Activated naive CD8-positive, alpha-beta T cell treated with anti-CD3 and anti-CD28 coated beads for 36 hours (primary cell): ENCODE measurements around the gene AMPH. TPM values are rescaled to one million over a fixed set of nuclear protein-coding genes. Genes with fewer than 3 reads are reported as not detected.

Source experiments
- DNase-seq: peaks from one replicate; pipeline ENCODE4 v3.0.0; 2021
- H3K27ac Mint-ChIP-seq: one replicate; pipeline ENCODE4 v1.8.0; 2022; ENCODE audit warnings: mild to moderate bottlenecking, moderate library complexity, mixed read lengths
- H3K27me3 Mint-ChIP-seq: one replicate; pipeline ENCODE4 v1.8.0; 2022; ENCODE audit warnings: mild to moderate bottlenecking, mixed read lengths
- H3K36me3 Mint-ChIP-seq: one replicate; pipeline ENCODE4 v1.8.0; 2021; ENCODE audit warnings: mild to moderate bottlenecking, mixed read lengths
- H3K4me1 Mint-ChIP-seq: one replicate; pipeline ENCODE4 v1.8.0; 2021; ENCODE audit warnings: mixed read lengths
- H3K4me3 Mint-ChIP-seq: one replicate; pipeline ENCODE4 v1.8.0; 2022; ENCODE audit warnings: mild to moderate bottlenecking, moderate library complexity, mixed read lengths
- H3K9me3 Mint-ChIP-seq: one replicate; pipeline ENCODE4 v1.8.0; 2022; ENCODE audit warnings: mixed read lengths
- total RNA-seq, 2 experiments: library from RNA; stranded (reverse); gene quantifications; one replicate each; pipeline ENCODE4 v1.2.3, GENCODE V29; 2021

The AMPH gene
- total RNA-seq = not detected

DNA sequence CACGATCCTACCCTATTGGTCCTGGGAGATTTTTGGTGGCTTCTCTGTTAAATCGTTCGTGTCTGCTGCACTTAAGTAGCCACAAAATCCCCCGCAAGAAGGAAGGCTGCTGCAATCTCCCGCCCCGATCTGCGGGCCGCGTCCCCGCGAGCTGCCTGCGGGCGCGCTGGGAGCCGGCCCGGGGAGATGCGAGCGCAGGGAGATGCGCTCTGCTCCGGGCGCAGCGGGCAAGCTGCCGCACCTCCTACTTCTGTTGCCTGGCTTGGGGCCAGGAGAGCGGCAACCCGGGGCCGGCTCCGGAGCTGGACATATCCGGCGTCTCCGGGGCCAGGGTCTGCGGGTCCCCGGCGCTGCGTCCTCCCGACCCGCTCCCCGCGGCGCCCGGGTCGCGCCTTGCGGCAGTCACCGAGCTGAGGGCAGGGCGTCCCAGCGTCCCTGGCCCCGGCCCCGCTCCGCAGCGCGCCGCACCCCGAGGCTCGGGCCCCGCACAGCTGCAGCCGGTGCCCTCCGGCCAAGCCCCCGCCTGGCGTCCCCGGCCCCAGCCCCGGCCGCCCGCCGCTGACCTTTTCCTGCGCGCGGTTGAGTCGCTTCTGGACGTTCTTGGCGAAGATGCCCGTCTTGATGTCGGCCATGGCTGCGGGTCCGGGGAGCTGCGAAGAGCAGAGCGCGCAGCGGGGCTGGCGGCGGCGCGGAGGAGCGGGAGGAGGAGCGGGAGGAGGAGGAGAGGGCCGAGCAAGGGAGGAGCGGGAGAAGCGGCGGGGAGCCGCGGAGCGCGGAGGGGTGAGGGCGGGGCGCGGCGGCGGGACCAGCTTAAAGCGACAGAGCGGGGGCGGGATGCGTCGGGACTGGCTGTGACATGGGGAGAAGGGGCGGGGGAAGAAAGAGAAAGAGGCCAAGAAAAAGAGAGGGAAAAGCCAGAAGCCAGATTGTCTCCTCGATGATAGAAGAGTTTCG is at the start of gene AMPH:
TSS of gene AMPH (minus strand) at position 654 of the 954 bp plus-strand sequence. CDS start at position 632, 22 bp downstream.
- DNase-seq = peak; percentile 20
- no peaks in the 10 kb centered on the region for H3K9me3 Mint-ChIP-seq
- H3K27ac Mint-ChIP-seq = no peak within 1 kb of the TSS
- H3K36me3 Mint-ChIP-seq = no peaks in the 10 kb centered on the region
- H3K4me3 Mint-ChIP-seq = peak within 1 kb of the TSS; percentile 62
- H3K27me3 Mint-ChIP-seq = peaks cover 57% of the 10 kb centered on the region
- no peaks in the 10 kb centered on the region for H3K4me1 Mint-ChIP-seq

DNA sequence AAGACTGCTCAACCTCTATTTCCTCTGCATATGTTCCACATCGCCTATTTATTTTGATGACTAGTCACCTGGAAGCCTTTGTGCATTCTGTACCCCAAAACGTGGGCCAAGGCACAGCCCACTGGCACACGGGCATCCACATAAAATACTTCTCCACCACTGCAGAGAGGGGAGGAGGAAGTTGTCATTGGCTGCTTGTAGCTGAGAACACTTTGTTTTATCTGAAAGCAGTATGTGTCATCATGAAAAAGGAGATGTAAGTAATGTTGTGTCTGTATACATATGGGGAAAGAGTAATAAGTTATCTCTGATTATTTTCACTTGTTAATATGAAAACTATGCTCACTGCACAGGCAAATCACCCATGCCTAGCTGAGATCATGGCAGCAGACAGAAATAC is 48.2 kb upstream of the AMPH start:
- H3K27ac Mint-ChIP-seq = no peak overlapping the region
- H3K9me3 Mint-ChIP-seq = no peaks in the 10 kb centered on the region
- peaks cover 1% of the 10 kb centered on the region for H3K36me3 Mint-ChIP-seq
- DNase-seq = no peak
- H3K4me1 Mint-ChIP-seq = no peaks in the 10 kb centered on the region
- no peak overlapping the region for H3K4me3 Mint-ChIP-seq
- H3K27me3 Mint-ChIP-seq = no peaks in the 10 kb centered on the region

DNA sequence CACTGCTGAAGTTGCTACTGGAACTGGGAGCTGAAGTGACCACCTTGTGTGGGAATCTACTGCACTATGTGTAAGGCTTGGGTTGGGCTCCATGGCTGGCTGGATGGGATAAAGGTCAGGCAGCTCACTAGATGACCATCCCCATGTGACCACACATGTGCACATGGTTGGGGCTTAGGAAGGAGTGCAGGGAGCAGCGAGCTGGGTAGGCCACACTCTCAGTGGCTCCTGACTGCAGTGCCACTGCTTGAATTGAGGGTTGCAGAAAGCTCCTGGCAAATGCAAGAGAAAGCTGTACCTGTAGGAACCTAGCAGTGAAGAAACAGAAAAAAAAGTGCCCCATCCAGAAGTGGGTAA is 47.5 kb upstream of the AMPH start:
- no peaks in the 10 kb centered on the region for H3K4me1 Mint-ChIP-seq
- no peak overlapping the region for H3K4me3 Mint-ChIP-seq
- DNase-seq = no peak
- H3K36me3 Mint-ChIP-seq = peaks cover 1% of the 10 kb centered on the region
- no peak overlapping the region for H3K27ac Mint-ChIP-seq
- H3K27me3 Mint-ChIP-seq = no peaks in the 10 kb centered on the region
- no peaks in the 10 kb centered on the region for H3K9me3 Mint-ChIP-seq

DNA sequence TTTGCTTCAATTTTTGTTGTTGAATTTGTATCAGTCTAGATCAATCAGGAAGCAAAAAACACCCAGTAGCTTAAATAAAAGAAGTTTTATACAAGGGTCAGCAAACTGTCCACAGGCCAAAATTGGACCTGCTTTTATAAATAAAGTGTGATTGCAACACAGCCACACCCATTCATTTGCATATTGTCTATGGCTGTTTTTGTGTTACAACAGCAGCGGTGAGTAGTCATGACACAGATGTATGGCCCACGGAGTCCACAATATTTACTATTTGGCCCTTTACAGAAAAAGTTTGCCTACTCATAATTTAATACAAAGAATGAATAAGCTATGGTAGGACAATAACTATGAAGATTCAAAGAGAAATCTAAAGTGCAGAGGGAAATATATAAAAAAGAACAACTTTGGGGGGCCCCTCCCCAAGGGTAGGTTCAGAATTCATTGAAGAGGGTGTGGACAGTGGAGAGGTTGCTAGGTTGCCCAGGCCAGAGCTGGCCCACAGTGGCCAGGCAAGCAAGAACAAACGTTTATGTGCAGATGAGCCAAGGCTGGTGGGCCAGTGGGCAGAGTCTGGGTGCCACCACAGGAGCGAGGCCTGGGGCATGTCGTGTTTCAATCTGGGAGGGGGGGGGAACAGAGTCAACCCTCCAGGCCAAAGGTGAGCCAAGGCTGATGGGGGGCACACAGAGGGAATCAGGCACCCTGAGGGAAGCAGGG is 47.0 kb upstream of the AMPH start:
- Mint-ChIP-seq H3K4me1 (no peaks in the 10 kb centered on the region), H3K4me3 (no peak overlapping the region), H3K27me3 (no peaks in the 10 kb centered on the region), H3K9me3 (no peaks in the 10 kb centered on the region), H3K27ac (no peak overlapping the region), H3K36me3 (peaks cover 1% of the 10 kb centered on the region)
- no peak for DNase-seq

DNA sequence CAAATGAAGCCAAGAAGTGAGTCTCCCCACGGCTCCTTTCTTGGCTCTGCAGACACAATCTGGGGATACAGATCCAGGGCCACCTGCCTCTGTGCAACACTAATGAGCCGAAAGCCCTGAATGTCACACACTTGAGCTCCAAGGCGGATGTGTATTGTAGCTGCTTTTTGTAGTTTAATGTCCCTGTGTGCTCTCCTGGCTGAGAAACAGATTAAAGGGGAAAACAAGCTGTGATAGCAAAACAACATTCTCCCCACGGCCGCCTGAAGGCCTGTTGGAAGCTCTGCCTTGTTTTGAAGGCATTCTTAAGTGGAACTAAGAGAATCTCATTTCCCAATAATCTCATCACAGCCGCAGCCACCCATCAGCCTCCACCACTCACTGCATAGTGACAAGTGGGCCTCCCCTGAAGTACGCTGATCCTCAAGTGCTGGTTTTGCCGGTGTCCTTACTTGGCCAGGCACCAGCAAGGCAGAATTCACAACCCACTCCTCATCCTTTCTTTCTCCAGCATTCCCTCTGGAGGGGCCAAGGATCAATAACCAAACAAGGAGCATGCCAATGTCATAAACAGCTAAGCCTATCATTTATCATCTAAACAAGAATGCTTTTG is 44.4 kb upstream of the AMPH start:
- H3K27ac Mint-ChIP-seq = no peak overlapping the region
- no peaks in the 10 kb centered on the region for H3K9me3 Mint-ChIP-seq
- peaks cover 1% of the 10 kb centered on the region for H3K36me3 Mint-ChIP-seq
- H3K4me1 Mint-ChIP-seq = no peaks in the 10 kb centered on the region
- H3K27me3 Mint-ChIP-seq = no peaks in the 10 kb centered on the region
- no peak for DNase-seq
- H3K4me3 Mint-ChIP-seq = no peak overlapping the region

DNA sequence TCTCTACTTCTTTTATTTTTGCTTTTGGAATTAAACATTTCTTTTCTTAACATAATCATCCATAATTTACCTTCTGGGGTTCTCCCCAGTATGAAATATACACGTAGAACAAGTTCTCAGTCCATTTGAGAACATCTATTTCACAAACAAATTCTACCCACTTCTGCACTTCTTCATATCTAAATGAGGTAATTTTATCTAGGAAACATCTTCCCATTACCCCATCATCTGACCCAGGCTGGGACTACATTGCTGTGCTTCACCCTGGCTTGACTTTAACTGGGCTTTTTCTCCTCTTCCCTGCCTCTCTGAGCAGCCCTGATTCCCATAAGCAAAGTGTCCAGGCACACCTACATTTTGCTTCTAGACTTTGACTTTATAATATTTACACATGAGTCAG is 43.3 kb upstream of the AMPH start:
- Mint-ChIP-seq H3K27ac (no peak overlapping the region), H3K4me1 (no peaks in the 10 kb centered on the region), H3K27me3 (no peaks in the 10 kb centered on the region), H3K9me3 (no peaks in the 10 kb centered on the region), H3K36me3 (peaks cover 1% of the 10 kb centered on the region), H3K4me3 (no peak overlapping the region)
- DNase-seq = no peak

DNA sequence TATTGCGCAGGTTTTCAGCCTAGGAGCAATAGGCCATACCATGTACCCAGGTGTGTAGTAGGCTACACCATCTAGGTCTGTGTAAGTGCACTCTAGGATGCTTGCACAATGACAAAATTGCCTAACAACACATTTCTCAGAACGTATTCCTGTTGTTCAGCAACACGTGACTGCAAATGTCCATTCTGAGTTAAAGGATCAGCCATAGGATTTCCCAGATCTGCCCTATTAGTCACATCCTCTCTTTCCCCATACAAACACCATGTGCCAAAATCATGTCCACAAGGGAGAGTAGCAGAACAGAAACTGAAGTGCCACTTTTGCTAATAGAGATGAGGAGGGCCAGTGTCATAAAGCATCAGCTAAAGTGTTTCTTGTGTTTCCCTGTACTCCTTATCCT is 42.6 kb upstream of the AMPH start:
- Mint-ChIP-seq H3K27ac (no peak overlapping the region), H3K4me1 (no peaks in the 10 kb centered on the region), H3K36me3 (peaks cover 1% of the 10 kb centered on the region), H3K27me3 (no peaks in the 10 kb centered on the region), H3K4me3 (no peak overlapping the region), H3K9me3 (no peaks in the 10 kb centered on the region)
- DNase-seq = no peak

DNA sequence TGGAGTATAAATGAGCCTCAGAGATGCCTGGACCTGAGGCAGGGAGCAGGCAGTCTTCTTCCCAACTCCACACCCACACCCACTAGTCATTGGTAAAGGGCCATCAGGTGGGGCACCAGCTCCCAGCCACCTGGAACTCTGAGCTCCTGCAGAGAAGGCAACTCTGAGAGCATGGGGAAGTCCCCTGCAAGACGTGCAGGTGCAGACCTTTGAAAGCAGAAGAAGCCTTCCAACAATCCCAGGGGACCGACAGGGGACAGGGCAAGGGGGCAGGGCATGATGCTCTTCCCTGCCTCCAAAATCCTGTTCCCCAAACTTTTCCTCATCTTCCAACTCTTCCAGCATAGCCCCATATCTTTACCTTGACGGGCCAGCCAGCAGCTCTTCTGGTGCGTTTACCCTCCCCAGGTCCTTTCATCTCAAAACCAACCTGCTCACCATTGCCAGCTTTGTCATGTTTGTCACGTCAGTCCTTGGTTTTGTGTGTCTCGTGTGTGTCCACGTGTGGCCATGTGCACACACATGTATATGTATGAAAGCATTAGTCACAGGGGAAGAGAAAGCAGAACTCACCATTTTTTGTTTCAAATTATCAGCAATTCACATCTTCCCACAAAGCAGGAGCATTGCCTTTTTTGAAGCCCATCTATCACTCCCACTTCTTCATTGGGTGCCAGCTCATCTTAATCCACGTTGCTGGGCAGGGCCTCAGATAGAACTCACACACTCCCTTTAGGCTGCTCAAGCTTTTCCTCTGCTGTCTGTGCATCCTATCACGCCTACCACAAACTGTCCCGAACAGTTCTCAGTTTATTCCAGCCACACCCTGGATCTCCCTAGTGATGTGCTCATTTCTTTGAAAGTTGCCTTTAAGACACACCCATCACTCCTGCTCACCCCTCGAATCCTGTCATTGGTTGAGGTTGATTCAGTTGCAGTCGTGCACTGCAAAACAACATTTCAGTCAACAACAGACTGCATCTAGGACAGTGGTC is 41.0 kb upstream of the AMPH start:
- no peaks in the 10 kb centered on the region for H3K36me3 Mint-ChIP-seq
- DNase-seq = no peak
- no peaks in the 10 kb centered on the region for H3K9me3 Mint-ChIP-seq
- H3K27ac Mint-ChIP-seq = no peak overlapping the region
- H3K27me3 Mint-ChIP-seq = no peaks in the 10 kb centered on the region
- H3K4me1 Mint-ChIP-seq = no peaks in the 10 kb centered on the region
- H3K4me3 Mint-ChIP-seq = no peak overlapping the region

DNA sequence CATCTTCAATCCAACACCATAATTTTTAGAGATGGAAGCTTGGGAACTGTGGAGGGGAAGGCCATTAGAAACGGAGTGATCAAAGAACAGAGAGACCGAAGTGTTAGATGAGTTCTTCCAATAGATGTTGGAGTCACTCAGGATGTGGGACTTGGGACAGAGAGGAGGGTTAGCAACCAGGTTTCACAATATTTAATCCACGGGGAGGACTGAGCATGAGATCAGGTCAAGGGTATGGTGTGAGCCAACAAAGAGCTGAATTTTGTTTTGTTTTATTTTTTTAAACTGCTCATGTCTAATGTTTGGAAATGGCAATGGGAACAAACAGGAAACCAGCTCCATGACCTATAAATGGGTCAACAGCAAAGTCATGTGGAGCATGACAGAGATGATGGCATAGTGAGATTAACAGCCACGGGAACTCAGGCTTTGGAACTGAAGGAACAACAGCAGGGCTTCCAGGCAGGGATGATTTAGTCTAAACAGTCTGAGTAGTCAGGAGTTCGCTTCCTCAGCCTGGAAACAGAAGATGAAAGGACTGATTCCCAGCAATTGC is 38.9 kb upstream of the AMPH start:
- Mint-ChIP-seq H3K36me3 (no peaks in the 10 kb centered on the region), H3K4me3 (no peak overlapping the region), H3K4me1 (no peaks in the 10 kb centered on the region), H3K27ac (no peak overlapping the region), H3K9me3 (no peaks in the 10 kb centered on the region), H3K27me3 (no peaks in the 10 kb centered on the region)
- DNase-seq = no peak

DNA sequence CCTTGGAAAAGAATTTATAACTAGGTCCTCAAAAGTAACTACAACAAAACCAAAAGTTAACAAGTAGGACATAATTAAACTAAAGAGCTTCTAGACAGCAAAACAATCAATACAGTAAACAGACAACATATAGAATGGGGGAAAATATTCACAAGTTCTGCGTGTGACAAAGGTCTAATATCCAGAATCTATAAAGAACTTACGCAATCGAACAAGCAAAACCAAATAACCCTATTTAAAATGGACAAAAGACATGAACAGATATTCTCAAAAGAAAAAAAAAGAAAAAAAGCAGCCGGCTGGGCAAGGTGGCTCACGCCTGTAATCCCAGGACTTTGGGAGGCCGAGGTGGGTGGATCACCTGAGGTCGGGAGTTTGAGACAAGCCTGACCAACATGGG is 33.8 kb upstream of the AMPH start:
- H3K4me1 Mint-ChIP-seq = no peaks in the 10 kb centered on the region
- H3K36me3 Mint-ChIP-seq = no peaks in the 10 kb centered on the region
- H3K27me3 Mint-ChIP-seq = peaks cover 26% of the 10 kb centered on the region
- DNase-seq = no peak
- H3K27ac Mint-ChIP-seq = no peak overlapping the region
- no peak overlapping the region for H3K4me3 Mint-ChIP-seq
- no peaks in the 10 kb centered on the region for H3K9me3 Mint-ChIP-seq

DNA sequence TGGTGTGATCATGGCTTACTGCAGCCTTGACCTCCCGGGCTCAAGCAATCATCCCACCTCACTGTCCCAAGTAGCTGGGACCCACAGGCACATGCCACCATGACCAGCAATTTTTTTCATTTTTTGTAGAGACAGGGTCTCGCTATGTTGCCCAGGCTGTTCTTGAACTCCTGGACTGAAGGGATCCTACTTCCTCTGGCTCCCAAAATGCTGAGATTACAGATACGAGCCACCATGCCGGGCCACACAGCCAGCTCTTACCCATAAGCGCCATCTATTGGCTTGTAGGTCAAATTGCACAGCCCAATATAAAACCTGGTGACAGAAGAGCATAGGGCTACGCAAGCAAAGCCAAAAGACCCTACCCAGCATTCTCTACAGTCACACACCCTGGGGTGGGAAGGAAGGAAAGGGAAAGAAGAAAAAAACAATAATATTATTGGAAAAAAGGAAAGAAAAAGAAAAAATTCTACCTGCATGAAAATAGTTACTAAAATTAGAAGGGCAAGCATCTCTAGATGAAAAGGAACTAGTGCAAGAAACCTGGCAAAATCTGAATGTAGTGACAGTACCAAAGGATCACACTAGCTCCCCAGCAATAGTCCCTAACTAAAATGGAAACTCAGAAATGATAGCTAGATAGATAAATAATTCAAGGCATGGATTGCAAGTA is 29.4 kb upstream of the AMPH start:
- H3K4me1 Mint-ChIP-seq = no peaks in the 10 kb centered on the region
- H3K27me3 Mint-ChIP-seq = peaks cover 29% of the 10 kb centered on the region
- H3K36me3 Mint-ChIP-seq = no peaks in the 10 kb centered on the region
- H3K4me3 Mint-ChIP-seq = no peak overlapping the region
- DNase-seq = peak; percentile 9
- no peaks in the 10 kb centered on the region for H3K9me3 Mint-ChIP-seq
- no peak overlapping the region for H3K27ac Mint-ChIP-seq

DNA sequence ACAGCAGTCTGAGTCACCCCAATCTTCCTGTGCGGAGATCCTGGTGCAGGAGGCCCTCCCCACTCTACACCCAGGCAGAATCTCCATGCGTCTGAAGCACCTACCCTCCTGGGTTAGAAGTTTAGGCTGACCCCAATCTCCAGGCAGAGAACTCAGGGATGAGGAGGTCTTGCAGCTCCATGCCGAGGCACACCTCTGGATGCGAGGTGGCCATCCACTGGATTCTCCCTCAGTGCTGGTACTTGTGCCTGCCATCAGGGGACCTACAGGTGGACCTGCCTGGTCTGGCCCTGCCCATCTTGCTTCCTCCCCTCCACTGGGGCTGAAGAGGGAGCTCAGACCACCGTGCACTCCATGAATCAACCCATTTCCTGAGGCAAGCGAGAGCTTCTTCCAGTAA is 28.8 kb upstream of the AMPH start:
- Mint-ChIP-seq H3K27me3 (peaks cover 31% of the 10 kb centered on the region), H3K36me3 (no peaks in the 10 kb centered on the region), H3K4me3 (no peak overlapping the region), H3K9me3 (no peaks in the 10 kb centered on the region), H3K4me1 (no peaks in the 10 kb centered on the region), H3K27ac (no peak overlapping the region)
- DNase-seq = no peak

DNA sequence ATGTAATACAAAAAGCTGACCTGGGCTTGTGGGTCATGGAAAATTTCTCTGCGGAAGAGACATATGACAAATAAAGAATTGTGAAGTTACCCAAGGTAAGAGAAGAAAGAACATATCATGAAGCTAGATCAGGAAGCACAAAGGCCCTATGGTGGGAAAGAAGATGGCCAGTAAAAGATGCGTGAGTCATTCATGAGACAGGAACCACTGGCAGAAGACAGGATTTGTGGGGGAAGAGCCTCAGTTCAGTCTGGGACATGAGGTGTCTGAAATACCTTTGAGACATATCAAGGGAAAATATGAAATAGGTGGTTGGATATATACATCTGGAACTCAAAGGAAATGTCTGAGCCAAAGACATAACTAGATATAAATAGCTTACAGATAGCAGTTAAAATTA is 27.7 kb upstream of the AMPH start:
- no peak for DNase-seq
- H3K4me1 Mint-ChIP-seq = no peaks in the 10 kb centered on the region
- H3K4me3 Mint-ChIP-seq = no peak overlapping the region
- no peaks in the 10 kb centered on the region for H3K9me3 Mint-ChIP-seq
- no peaks in the 10 kb centered on the region for H3K36me3 Mint-ChIP-seq
- peaks cover 33% of the 10 kb centered on the region for H3K27me3 Mint-ChIP-seq
- H3K27ac Mint-ChIP-seq = no peak overlapping the region

DNA sequence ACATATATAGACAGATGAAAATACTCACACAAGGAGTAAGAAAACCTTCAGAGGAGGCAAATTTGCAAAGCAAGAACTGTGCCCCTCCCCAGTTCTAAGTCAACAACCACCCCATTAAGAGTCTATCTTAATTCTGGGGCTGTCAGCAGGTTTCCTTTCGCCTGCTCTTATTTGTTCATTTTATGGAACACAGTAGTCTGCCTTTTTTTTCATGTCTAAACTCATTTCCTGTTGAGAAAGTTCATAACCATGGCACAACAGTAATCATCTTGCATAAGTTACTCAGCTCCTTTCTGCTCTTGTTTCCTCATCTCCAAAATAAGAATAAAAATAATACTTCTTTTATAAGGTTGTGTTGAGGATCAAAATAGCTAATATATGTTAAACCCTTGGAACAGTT is 25.8 kb upstream of the AMPH start:
- Mint-ChIP-seq H3K36me3 (no peaks in the 10 kb centered on the region), H3K4me3 (no peak overlapping the region), H3K4me1 (no peaks in the 10 kb centered on the region), H3K27me3 (peaks cover 23% of the 10 kb centered on the region), H3K9me3 (no peaks in the 10 kb centered on the region), H3K27ac (no peak overlapping the region)
- DNase-seq = no peak
